HepG2 (cell line): Measurements from ENCODE around the gene MCRIP2. TPM values are rescaled to one million over a fixed set of nuclear protein-coding genes. Genes with fewer than 3 reads are reported as not detected.
A peak's percentile ranks its signal among the peaks of the same experiment; 100 is the strongest.

Experiments
- ATF2 ChIP-seq: sonication (generic); formaldehyde crosslinking; IDR thresholded peaks from 2 replicates; pipeline ENCODE4 v1.4.0; 2020; ENCODE audit warnings: missing genetic modification reagents
- ELF1 ChIP-seq: sonication (generic); formaldehyde crosslinking; IDR thresholded peaks from 2 replicates; pipeline ENCODE4 v1.4.0; 2020; ENCODE audit warnings: missing genetic modification reagents
- GTF2F1 ChIP-seq: fragments of 150-350 bp; IDR thresholded peaks from 2 replicates; pipeline ENCODE4 v1.6.1; 2014; ENCODE audit warnings: low read length
- HINFP ChIP-seq: sonication (generic); formaldehyde crosslinking; IDR thresholded peaks from 2 replicates; pipeline ENCODE4 v1.4.0; 2020; ENCODE audit warnings: low read depth, mild to moderate bottlenecking, missing genetic modification reagents
- MTF1 ChIP-seq: sonication (generic); formaldehyde crosslinking; IDR thresholded peaks from 2 replicates; pipeline ENCODE4 v1.5.0; 2020; ENCODE audit warnings: missing genetic modification reagents
- NCOA2 ChIP-seq: sonication (generic); formaldehyde crosslinking; IDR thresholded peaks from 2 replicates; pipeline ENCODE4 v1.8.0; 2022; ENCODE audit warnings: inconsistent platforms
- NONO ChIP-seq, 2 experiments: fragments of 450-650 bp in 1 of 2; sonication (generic) in 1 of 2; formaldehyde crosslinking in 1 of 2; IDR thresholded peaks in 1 of 2; conservative IDR thresholded peaks in 1 of 2; 2 replicates each; pipeline versions ENCODE4 v1.6.1 to v1.8.0; 2017 to 2022; ENCODE audit warnings: mild to moderate bottlenecking in 1 of 2, missing genetic modification reagents in 1 of 2, moderate library complexity in 1 of 2
- SMAD9 ChIP-seq: sonication (generic); formaldehyde crosslinking; IDR thresholded peaks from 2 replicates; pipeline ENCODE4 v1.5.1; 2020; ENCODE audit warnings: mild to moderate bottlenecking, missing genetic modification reagents
- SNAPC4 ChIP-seq: sonication (generic); formaldehyde crosslinking; IDR thresholded peaks from 2 replicates; pipeline ENCODE4 v1.4.0; 2020; ENCODE audit warnings: mild to moderate bottlenecking, missing genetic modification reagents
- TRIM22 ChIP-seq: fragments of 450-650 bp; IDR thresholded peaks from 2 replicates; pipeline ENCODE4 v1.6.1; 2017
- ZNF616 ChIP-seq: sonication (generic); formaldehyde crosslinking; IDR thresholded peaks from 2 replicates; pipeline ENCODE4 v1.5.0; 2020; ENCODE audit warnings: low read depth, mild to moderate bottlenecking, missing genetic modification reagents
- polyA plus RNA-seq, 8 experiments: library from polyadenylated mRNA; depleted of rRNA in 3 of 8; stranded (reverse) in 7 of 8; unstranded in 1 of 8; fragments of >200 nt; fragmentation: Illumina TruSeq in 4 of 8; extraction: Trizol in 4 of 8; gene quantifications; 2 replicates each; pipeline versions ENCODE4 v1.2.1 to v1.2.3, GENCODE V29; 2011 to 2016; ENCODE audit warnings: low read depth in 4 of 8, missing spikeins in 1 of 8, mixed read lengths in 1 of 8; ENCODE audit not compliant: insufficient read depth in 1 of 8
- total RNA-seq, 5 experiments: library from RNA; depleted of rRNA; stranded (reverse); fragments of >200 nt; fragmentation: Illumina TruSeq; extraction: Trizol; gene quantifications; 2 replicates each; pipeline ENCODE4 v1.2.3, GENCODE V29; 2016; ENCODE audit warnings: low read depth in 1 of 5

Gene MCRIP2
- total and polyA plus RNA-seq, 2 of the 13 experiments (the other 11 are each of a cell fraction or from before 2014, with no cell fraction given) = 39.6 to 76.7 TPM

- peak; percentile 95; the same call in 1 of the 2 replicates for TF ChIP-seq ZNF616
- 0 out of 2 replicates have a peak, but pooled peaks have one; percentile 45 for TF ChIP-seq MTF1 (CRISPR knock-in tag)
- no peak for TF ChIP-seq SMAD9 (CRISPR knock-in tag)
- no peak for TF ChIP-seq GTF2F1
- TF ChIP-seq NCOA2 (CRISPR knock-in tag) = 0 out of 2 replicates have a peak, but pooled peaks have one; percentile 48
- no peak for TF ChIP-seq HINFP (CRISPR knock-in tag)
- TF ChIP-seq NONO (IDR thresholded peaks at IDR 0.05) = no peak
- TF ChIP-seq NONO (CRISPR knock-in tag; conservative IDR thresholded peaks at IDR 0.05) = peak; percentile 88
- TF ChIP-seq TRIM22 = no peak
- TF ChIP-seq ATF2 (CRISPR knock-in tag) = peak; percentile 82
- TF ChIP-seq ELF1 (CRISPR knock-in tag) = peak; percentile 87
- no peak for TF ChIP-seq SNAPC4 (CRISPR knock-in tag)
Measured at GRCh38 chr16:648781-649589, 7.4 kb downstream of the MCRIP2 start, which contains the start of gene WDR90 (continued).
